Activated naive CD4-positive, alpha-beta T cell treated with anti-CD3 and anti-CD28 coated beads, Interleukin-2, amount 50 U/mL, for 72 hours (primary cell): ENCODE results near the gene FNDC5. TPM values are rescaled to one million over a fixed set of nuclear protein-coding genes. Genes with fewer than 3 reads are reported as not detected.
A peak's percentile ranks its signal among the peaks of the same experiment; 100 is the strongest.

Experiments
- ATAC-seq, 2 donors: fragments of 150-1000 bp; cut with Tn5 transposase; 2 replicates each; pipeline ENCODE4 v1.10.0; 2021; ENCODE audit warnings: mild to moderate bottlenecking in 2 of 2, moderate library complexity in 2 of 2
- DNase-seq, 2 donors: peaks; one replicate each; pipeline ENCODE4 v3.0.0; 2021 to 2022; ENCODE audit warnings: low spot score in 2 of 2
- H3K27ac Mint-ChIP-seq, 2 donors: one replicate each; pipeline ENCODE4 v1.8.0; 2022; ENCODE audit warnings: mild to moderate bottlenecking in 2 of 2, mixed read lengths in 2 of 2
- H3K36me3 Mint-ChIP-seq, 2 donors: one replicate each; pipeline ENCODE4 v1.8.0; 2022; ENCODE audit warnings: mixed read lengths in 2 of 2
- H3K9me3 Mint-ChIP-seq, 2 donors: one replicate each; pipeline ENCODE4 v1.8.0; 2022; ENCODE audit warnings: mixed read lengths in 2 of 2
- total RNA-seq, 2 donors: library from RNA; stranded (reverse); gene quantifications; one replicate each; pipeline ENCODE4 v1.2.3, GENCODE V29; 2022

FNDC5 gene
- total RNA-seq, 2 donors from 2014 or later = not detected

- ATAC-seq = peak in 1 of 2 donors; percentile 30
- Mint-ChIP-seq H3K9me3 (no peaks in the 10 kb centered on the region), H3K27ac (peak overlapping the region; percentile 99), H3K36me3 (peaks cover 38% of the 10 kb centered on the region in 2 donors)
- no peak for DNase-seq
Measured at GRCh38 chr1:32816676-32817158, 54.0 kb downstream of the FNDC5 start.

- ATAC-seq (no peak), DNase-seq (no peak)
- H3K9me3 Mint-ChIP-seq = no peaks in the 10 kb centered on the region
- peaks cover 43 to 44% of the 10 kb centered on the region in 2 donors for H3K36me3 Mint-ChIP-seq
- peak overlapping the region; percentile 23 to 99 for H3K27ac Mint-ChIP-seq
Measured at GRCh38 chr1:32813941-32814739, 56.6 kb downstream of the FNDC5 start.

Other genes with a start within 250 kb of the FNDC5 start
- gene ZBTB8OS, start 220.4 kb downstream of the FNDC5 start, total RNA-seq = 10 to 100 TPM; 53.2 to 58.5 TPM
- gene RBBP4, start 219.7 kb downstream of the FNDC5 start, total RNA-seq = 100 to 1,000 TPM; 346 to 359 TPM
- gene SYNC, start 168.1 kb downstream of the FNDC5 start, total RNA-seq = not detected
- gene YARS1, start 53.6 kb downstream of the FNDC5 start, total RNA-seq = 100 to 1,000 TPM; 217 to 236 TPM
- gene S100PBP, start 53.3 kb downstream of the FNDC5 start, total RNA-seq = 10 to 100 TPM; 41.5 to 73.0 TPM
- gene HPCA, start 15.6 kb upstream of the FNDC5 start, total RNA-seq = under 1 TPM; 0.35 to 0.87 TPM
- gene TMEM54, start 30.5 kb upstream of the FNDC5 start, total RNA-seq = 1 to 10 TPM in 1 of 2 donors, not detected in 1; 1.6 TPM
- 10 to 100 TPM; 11.5 to 31.6 TPM for gene RNF19B, start 93.9 kb upstream of the FNDC5 start, total RNA-seq
- 100 to 1,000 TPM; 257 to 425 TPM for gene AK2, start 166.0 kb upstream of the FNDC5 start, total RNA-seq
- 1 to 10 TPM; 1.2 to 2.1 TPM for gene AZIN2, start 210.2 kb upstream of the FNDC5 start, total RNA-seq